ENCODE measurements around the gene AP3D1. TPM values are rescaled to one million over a fixed set of nuclear protein-coding genes. Genes with fewer than 3 reads are reported as not detected.

AP3D1 gene
- total RNA-seq, 1 donor from 2014 or later, result 162 TPM

GRCh38 chr19:2120821-2121220 is 30.5 kb downstream of the AP3D1 start:
- Mint-ChIP-seq H3K36me3 (ENCODE audit: low read depth, unreplicated experiment) (peaks cover 8% of the 10 kb centered on the region), H3K9me3 (ENCODE audit: unreplicated experiment) (no peaks in the 10 kb centered on the region), H3K4me3 (ENCODE audit: unreplicated experiment) (no peak overlapping the region), H3K4me1 (ENCODE audit: low read depth, unreplicated experiment) (no peaks in the 10 kb centered on the region), H3K27me3 (ENCODE audit: low read depth, unreplicated experiment) (no peaks in the 10 kb centered on the region), H3K27ac (ENCODE audit: unreplicated experiment) (no peak overlapping the region)
- Histone ChIP-seq H3K9me3 (ENCODE audit: insufficient read depth, low read depth, low read length) (no peaks in the 10 kb centered on the region), H3K9ac (ENCODE audit: low read length) (no peak overlapping the region), H2AFZ (ENCODE audit: low read depth, low read length) (no peak overlapping the region), H3K79me2 (ENCODE audit: insufficient read depth, low read length) (peaks cover 10% of the 10 kb centered on the region), H3K27me3 (ENCODE audit: insufficient read depth, low read length) (no peaks in the 10 kb centered on the region), H4K20me1 (ENCODE audit: insufficient read depth, low read length) (peaks cover 93% of the 10 kb centered on the region), H3K27ac (ENCODE audit: low read depth, low read length) (no peak overlapping the region), H3K36me3 (ENCODE audit: insufficient read depth, low read length) (peaks cover 17% of the 10 kb centered on the region), H3K4me3 (ENCODE audit: insufficient read depth, low read depth, low read length) (no peak overlapping the region), H3K4me1 (ENCODE audit: insufficient read depth, low read length) (no peaks in the 10 kb centered on the region), H3K4me2 (ENCODE audit: low read length) (no peak overlapping the region)
- DNase-seq (ENCODE audit: low read depth), result no peak
- FAIRE-seq, result no peak
- TF ChIP-seq CTCF (IDR thresholded peaks at IDR 0.05; ENCODE audit: insufficient read depth, low read depth, low read length) (no peak), EZH2 (IDR thresholded peaks at IDR 0.05; ENCODE audit: insufficient read depth, low read length) (no peak)

- DNase-seq (ENCODE audit: low read depth) (no peak), FAIRE-seq (no peak)
- Histone ChIP-seq H3K27ac (ENCODE audit: low read depth, low read length) (no peak overlapping the region), H3K4me3 (ENCODE audit: insufficient read depth, low read depth, low read length) (no peak overlapping the region), H3K9ac (ENCODE audit: low read length) (no peak overlapping the region), H3K27me3 (ENCODE audit: insufficient read depth, low read length) (no peaks in the 10 kb centered on the region), H3K4me2 (ENCODE audit: low read length) (no peak overlapping the region), H2AFZ (ENCODE audit: low read depth, low read length) (no peak overlapping the region), H3K79me2 (ENCODE audit: insufficient read depth, low read length) (peaks cover 10% of the 10 kb centered on the region), H3K4me1 (ENCODE audit: insufficient read depth, low read length) (no peaks in the 10 kb centered on the region), H3K9me3 (ENCODE audit: insufficient read depth, low read depth, low read length) (no peaks in the 10 kb centered on the region), H3K36me3 (ENCODE audit: insufficient read depth, low read length) (peaks cover 14% of the 10 kb centered on the region), H4K20me1 (ENCODE audit: insufficient read depth, low read length) (peaks cover 89% of the 10 kb centered on the region)
- Mint-ChIP-seq H3K27me3 (ENCODE audit: low read depth, unreplicated experiment) (no peaks in the 10 kb centered on the region), H3K9me3 (ENCODE audit: unreplicated experiment) (no peaks in the 10 kb centered on the region), H3K36me3 (ENCODE audit: low read depth, unreplicated experiment) (peaks cover 9% of the 10 kb centered on the region), H3K27ac (ENCODE audit: unreplicated experiment) (peak overlapping the region; percentile 47), H3K4me1 (ENCODE audit: low read depth, unreplicated experiment) (no peaks in the 10 kb centered on the region), H3K4me3 (ENCODE audit: unreplicated experiment) (no peak overlapping the region)
- TF ChIP-seq CTCF (IDR thresholded peaks at IDR 0.05; ENCODE audit: insufficient read depth, low read depth, low read length) (no peak), EZH2 (IDR thresholded peaks at IDR 0.05; ENCODE audit: insufficient read depth, low read length) (no peak)
Measured at GRCh38 chr19:2119921-2120785, 31.2 kb downstream of the AP3D1 start.

- peaks cover 15% of the 10 kb centered on the region for H3K36me3 Mint-ChIP-seq (ENCODE audit: low read depth, unreplicated experiment)
- Histone ChIP-seq H3K4me2 (ENCODE audit: low read length) (no peak overlapping the region), H3K4me1 (ENCODE audit: insufficient read depth, low read length) (peaks cover 9% of the 10 kb centered on the region), H4K20me1 (ENCODE audit: insufficient read depth, low read length) (peaks cover 88% of the 10 kb centered on the region), H3K9me3 (ENCODE audit: insufficient read depth, low read depth, low read length) (no peaks in the 10 kb centered on the region), H3K27ac (ENCODE audit: low read depth, low read length) (no peak overlapping the region), H3K4me3 (ENCODE audit: insufficient read depth, low read depth, low read length) (no peak overlapping the region), H3K27me3 (ENCODE audit: insufficient read depth, low read length) (no peaks in the 10 kb centered on the region), H3K36me3 (ENCODE audit: insufficient read depth, low read length) (peaks cover 20% of the 10 kb centered on the region), H2AFZ (ENCODE audit: low read depth, low read length) (no peak overlapping the region), H3K9ac (ENCODE audit: low read length) (no peak overlapping the region), H3K79me2 (ENCODE audit: insufficient read depth, low read length) (peaks cover 4% of the 10 kb centered on the region)
- no peak for FAIRE-seq
- H3K4me3 Mint-ChIP-seq (ENCODE audit: unreplicated experiment), result no peak overlapping the region
- peaks cover 5% of the 10 kb centered on the region for H3K4me1 Mint-ChIP-seq (ENCODE audit: low read depth, unreplicated experiment)
- DNase-seq (ENCODE audit: low read depth), result no peak
- H3K27ac Mint-ChIP-seq (ENCODE audit: unreplicated experiment), result no peak overlapping the region
- TF ChIP-seq CTCF (IDR thresholded peaks at IDR 0.05; ENCODE audit: insufficient read depth, low read depth, low read length) (no peak), EZH2 (IDR thresholded peaks at IDR 0.05; ENCODE audit: insufficient read depth, low read length) (no peak)
- no peaks in the 10 kb centered on the region for H3K27me3 Mint-ChIP-seq (ENCODE audit: low read depth, unreplicated experiment)
- H3K9me3 Mint-ChIP-seq (ENCODE audit: unreplicated experiment), result no peaks in the 10 kb centered on the region
Measured at GRCh38 chr19:2118438-2118837, 32.9 kb downstream of the AP3D1 start.

All from astrocyte (in vitro differentiated cells and primary cell).